ENCODE results near the gene RASA4B. TPM values are rescaled to one million over a fixed set of nuclear protein-coding genes. Genes with fewer than 3 reads are reported as not detected.
"Not testable (repeated sequence)": the region's sequence is repeated elsewhere in the genome, so short reads cannot be mapped to it uniquely, and the experiment has no call there.

RASA4B gene
- 9.5 TPM for polyA plus RNA-seq (2013, experiment 1 of 2)
- polyA plus RNA-seq (2013, experiment 2 of 2), result 9.5 TPM

- not testable (repeated sequence) for H3K27me3 ChIP-seq (ENCODE audit: control insufficient read depth in 3 of 3, insufficient read depth in 3 of 3, low read depth in 1 of 3, low read length in 3 of 3); H2BK15ac ChIP-seq (ENCODE audit: low read length); H2AFZ ChIP-seq (ENCODE audit: low read length); H3K18ac ChIP-seq (ENCODE audit: low read length); H3K23ac ChIP-seq (ENCODE audit: low read depth, low read length, poor library complexity); H3K9me3 ChIP-seq (replicated peaks in 1 of 2; ENCODE audit: control insufficient read depth in 2 of 2, insufficient read depth in 1 of 2, low read depth in 1 of 2, low read length in 2 of 2); H3K9ac ChIP-seq (ENCODE audit: low read depth, low read length, poor library complexity); H3K27ac ChIP-seq (replicated peaks; ENCODE audit: low read length); H3K4ac ChIP-seq (ENCODE audit: low read length); H3K4me1 ChIP-seq (ENCODE audit: control insufficient read depth in 2 of 2, insufficient read depth in 1 of 2, low read depth in 1 of 2, low read length in 2 of 2); H3K14ac ChIP-seq (ENCODE audit: low read length); H3K36me3 ChIP-seq (replicated peaks in 1 of 2; ENCODE audit: control insufficient read depth in 2 of 2, insufficient read depth in 2 of 2, low read length in 2 of 2); H3K4me3 ChIP-seq (ENCODE audit: low read length in 2 of 2); H3K79me1 ChIP-seq (ENCODE audit: low read depth, low read length); H4K91ac ChIP-seq (ENCODE audit: low read depth, low read length, poor library complexity); H4K8ac ChIP-seq (ENCODE audit: low read depth, low read length); H2BK120ac ChIP-seq (ENCODE audit: low read depth, low read length); H2BK12ac ChIP-seq (ENCODE audit: low read length); H2AK5ac ChIP-seq (ENCODE audit: low read depth, low read length); H2BK5ac ChIP-seq (ENCODE audit: low read length)
- peak; percentile 17 for DNase-seq (ENCODE audit: low spot score)
- WGBS, 2 donors (ENCODE audit: extremely low coverage in 2 of 2, insufficient read length in 2 of 2, insufficient replicate concordance in 1 of 2), result no CpG with 5 or more reads among the region's 61 CpGs
- H3K4me2 ChIP-seq (ENCODE audit: insufficient read depth, low read length, poor library complexity, severe bottlenecking), result peak within 1 kb of the TSS; percentile 40
These were observed at the start of gene RASA4B for GRCh38 chr7:102517550-102518147. RASA4B (minus strand) TSS chr7:102517777; CDS start chr7:102517710, 67 bp downstream.

DNA sequence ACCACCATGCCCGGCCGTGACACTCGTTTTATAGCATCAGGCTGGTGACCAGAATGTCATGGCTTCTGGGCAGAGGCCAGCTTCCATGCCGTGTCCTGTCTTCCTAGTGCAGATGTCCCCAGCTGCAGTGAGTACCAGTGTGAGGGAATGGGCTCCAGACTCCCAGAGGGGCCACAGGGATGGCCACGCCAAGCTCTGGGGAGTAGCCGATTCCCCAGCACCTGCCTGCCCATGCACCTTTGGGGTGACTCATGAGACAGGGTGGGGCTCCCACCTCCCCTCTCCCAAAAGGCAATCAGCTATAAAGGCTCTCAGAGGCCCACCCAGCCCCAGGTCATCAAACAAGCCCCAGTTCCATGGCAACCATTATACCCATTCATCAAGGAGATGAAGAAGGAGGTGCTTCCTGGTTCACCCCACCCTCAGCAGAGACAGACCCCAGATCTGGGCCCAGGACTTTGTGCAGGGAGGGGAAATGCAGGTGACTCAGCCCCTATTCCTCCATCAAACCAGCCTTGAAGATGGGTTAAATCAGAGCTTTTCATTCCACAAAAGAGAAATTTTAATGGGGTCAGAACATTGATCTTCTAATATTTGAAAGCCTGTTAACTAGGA is 33.3 kb upstream of the RASA4B start, which contains the start of gene SPDYE2:
Gene SPDYE2 (plus strand): TSS at position 419 of the 615 bp plus-strand sequence. CDS start 2,030 bp downstream, outside the sequence.
- not testable (repeated sequence) for H3K23ac ChIP-seq (ENCODE audit: low read depth, low read length, poor library complexity); H3K4me2 ChIP-seq (ENCODE audit: insufficient read depth, low read length, poor library complexity, severe bottlenecking); H2BK12ac ChIP-seq (ENCODE audit: low read length); H3K79me1 ChIP-seq (ENCODE audit: low read depth, low read length); H4K8ac ChIP-seq (ENCODE audit: low read depth, low read length); H3K27ac ChIP-seq (replicated peaks; ENCODE audit: low read length); H3K14ac ChIP-seq (ENCODE audit: low read length); H2BK5ac ChIP-seq (ENCODE audit: low read length); H2AK5ac ChIP-seq (ENCODE audit: low read depth, low read length); H3K4me1 ChIP-seq (ENCODE audit: control insufficient read depth in 2 of 2, insufficient read depth in 1 of 2, low read depth in 1 of 2, low read length in 2 of 2); H3K9ac ChIP-seq (ENCODE audit: low read depth, low read length, poor library complexity); DNase-seq (ENCODE audit: low spot score); H3K18ac ChIP-seq (ENCODE audit: low read length); H2BK120ac ChIP-seq (ENCODE audit: low read depth, low read length); H3K4me3 ChIP-seq (ENCODE audit: low read length in 2 of 2); H3K9me3 ChIP-seq (replicated peaks in 1 of 2; ENCODE audit: control insufficient read depth in 2 of 2, insufficient read depth in 1 of 2, low read depth in 1 of 2, low read length in 2 of 2); H3K4ac ChIP-seq (ENCODE audit: low read length); H3K27me3 ChIP-seq (ENCODE audit: control insufficient read depth in 3 of 3, insufficient read depth in 3 of 3, low read depth in 1 of 3, low read length in 3 of 3); H2AFZ ChIP-seq (ENCODE audit: low read length); H4K91ac ChIP-seq (ENCODE audit: low read depth, low read length, poor library complexity); H3K36me3 ChIP-seq (replicated peaks in 1 of 2; ENCODE audit: control insufficient read depth in 2 of 2, insufficient read depth in 2 of 2, low read length in 2 of 2); H2BK15ac ChIP-seq (ENCODE audit: low read length)
- no CpG with 5 or more reads among the region's 6 CpGs for WGBS, 2 donors (ENCODE audit: extremely low coverage in 2 of 2, insufficient read length in 2 of 2, insufficient replicate concordance in 1 of 2)

DNA sequence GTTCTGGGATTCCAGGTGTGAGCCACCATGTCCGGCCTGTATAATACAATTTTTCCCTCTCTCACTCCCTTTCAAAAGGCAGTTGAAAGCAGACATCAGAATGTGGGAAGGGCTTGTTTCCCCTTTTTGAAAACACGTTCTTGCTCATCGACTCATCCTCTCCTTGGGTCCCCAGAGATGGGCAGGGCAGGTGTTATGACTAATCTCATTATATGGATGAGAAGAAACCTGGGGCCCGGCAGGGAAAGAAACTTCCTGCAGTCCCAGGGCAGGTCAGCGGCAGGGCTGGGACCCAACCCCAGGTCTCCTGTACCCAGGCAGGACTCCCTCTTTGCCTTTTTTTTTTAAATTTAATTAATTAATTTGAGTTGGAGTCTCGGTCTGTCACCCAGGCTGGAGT is 28.8 kb upstream of the RASA4B start:
- not testable (repeated sequence) for H3K9me3 ChIP-seq (replicated peaks in 1 of 2; ENCODE audit: control insufficient read depth in 2 of 2, insufficient read depth in 1 of 2, low read depth in 1 of 2, low read length in 2 of 2); H3K23ac ChIP-seq (ENCODE audit: low read depth, low read length, poor library complexity); H3K36me3 ChIP-seq (replicated peaks in 1 of 2; ENCODE audit: control insufficient read depth in 2 of 2, insufficient read depth in 2 of 2, low read length in 2 of 2); H3K4me3 ChIP-seq (ENCODE audit: low read length in 2 of 2); H2AFZ ChIP-seq (ENCODE audit: low read length); H3K27me3 ChIP-seq (ENCODE audit: control insufficient read depth in 3 of 3, insufficient read depth in 3 of 3, low read depth in 1 of 3, low read length in 3 of 3); H2BK5ac ChIP-seq (ENCODE audit: low read length); H3K18ac ChIP-seq (ENCODE audit: low read length); H3K14ac ChIP-seq (ENCODE audit: low read length); H3K79me1 ChIP-seq (ENCODE audit: low read depth, low read length); H4K8ac ChIP-seq (ENCODE audit: low read depth, low read length); H2BK120ac ChIP-seq (ENCODE audit: low read depth, low read length); H3K4me2 ChIP-seq (ENCODE audit: insufficient read depth, low read length, poor library complexity, severe bottlenecking); H4K91ac ChIP-seq (ENCODE audit: low read depth, low read length, poor library complexity); H3K27ac ChIP-seq (replicated peaks; ENCODE audit: low read length); DNase-seq (ENCODE audit: low spot score); H3K4ac ChIP-seq (ENCODE audit: low read length); H2BK12ac ChIP-seq (ENCODE audit: low read length); H3K4me1 ChIP-seq (ENCODE audit: control insufficient read depth in 2 of 2, insufficient read depth in 1 of 2, low read depth in 1 of 2, low read length in 2 of 2); H3K9ac ChIP-seq (ENCODE audit: low read depth, low read length, poor library complexity); H2BK15ac ChIP-seq (ENCODE audit: low read length); H2AK5ac ChIP-seq (ENCODE audit: low read depth, low read length)
- no CpG with 5 or more reads among the region's 6 CpGs for WGBS, 2 donors (ENCODE audit: extremely low coverage in 2 of 2, insufficient read length in 2 of 2, insufficient replicate concordance in 1 of 2)

DNA sequence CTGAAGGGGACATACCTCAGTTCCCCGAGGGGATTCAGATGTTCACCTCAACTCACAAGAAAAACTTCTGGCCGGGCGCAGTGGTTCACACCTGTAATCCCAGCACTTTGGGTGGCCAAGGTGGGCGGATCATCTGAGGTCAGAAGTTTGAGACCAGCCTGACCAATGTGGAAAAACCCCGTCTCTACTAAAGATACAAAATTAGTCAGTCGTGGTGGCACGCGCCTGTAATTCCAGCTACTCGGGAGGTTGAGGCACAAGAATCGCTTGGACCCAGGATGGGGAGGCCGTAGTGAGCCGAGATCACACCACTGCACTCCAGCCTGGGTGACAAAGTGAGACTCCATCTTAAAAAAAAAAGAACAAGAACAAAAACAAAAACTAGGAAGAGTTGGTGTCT is 27.7 kb upstream of the RASA4B start:
- not testable (repeated sequence) for DNase-seq (ENCODE audit: low spot score); H3K79me1 ChIP-seq (ENCODE audit: low read depth, low read length); H2BK5ac ChIP-seq (ENCODE audit: low read length); H3K9me3 ChIP-seq (replicated peaks in 1 of 2; ENCODE audit: control insufficient read depth in 2 of 2, insufficient read depth in 1 of 2, low read depth in 1 of 2, low read length in 2 of 2); H3K4ac ChIP-seq (ENCODE audit: low read length); H2AFZ ChIP-seq (ENCODE audit: low read length); H3K27me3 ChIP-seq (ENCODE audit: control insufficient read depth in 3 of 3, insufficient read depth in 3 of 3, low read depth in 1 of 3, low read length in 3 of 3); H3K36me3 ChIP-seq (replicated peaks in 1 of 2; ENCODE audit: control insufficient read depth in 2 of 2, insufficient read depth in 2 of 2, low read length in 2 of 2); H2BK15ac ChIP-seq (ENCODE audit: low read length); H4K8ac ChIP-seq (ENCODE audit: low read depth, low read length); H3K14ac ChIP-seq (ENCODE audit: low read length); H3K9ac ChIP-seq (ENCODE audit: low read depth, low read length, poor library complexity); H3K18ac ChIP-seq (ENCODE audit: low read length); H3K23ac ChIP-seq (ENCODE audit: low read depth, low read length, poor library complexity); H2BK120ac ChIP-seq (ENCODE audit: low read depth, low read length); H3K4me3 ChIP-seq (ENCODE audit: low read length in 2 of 2); H2BK12ac ChIP-seq (ENCODE audit: low read length); H3K27ac ChIP-seq (replicated peaks; ENCODE audit: low read length); H3K4me1 ChIP-seq (ENCODE audit: control insufficient read depth in 2 of 2, insufficient read depth in 1 of 2, low read depth in 1 of 2, low read length in 2 of 2); H2AK5ac ChIP-seq (ENCODE audit: low read depth, low read length); H4K91ac ChIP-seq (ENCODE audit: low read depth, low read length, poor library complexity); H3K4me2 ChIP-seq (ENCODE audit: insufficient read depth, low read length, poor library complexity, severe bottlenecking)
- no CpG with 5 or more reads among the region's 12 CpGs for WGBS, 2 donors (ENCODE audit: extremely low coverage in 2 of 2, insufficient read length in 2 of 2, insufficient replicate concordance in 1 of 2)
